ENCODE measurements around the gene CPNE8. TPM values are rescaled to one million over a fixed set of nuclear protein-coding genes. Genes with fewer than 3 reads are reported as not detected.

CPNE8 gene
- total and polyA plus RNA-seq, 2 of the 4 experiments (the other 2 are of a cell fraction), result not detected

DNA sequence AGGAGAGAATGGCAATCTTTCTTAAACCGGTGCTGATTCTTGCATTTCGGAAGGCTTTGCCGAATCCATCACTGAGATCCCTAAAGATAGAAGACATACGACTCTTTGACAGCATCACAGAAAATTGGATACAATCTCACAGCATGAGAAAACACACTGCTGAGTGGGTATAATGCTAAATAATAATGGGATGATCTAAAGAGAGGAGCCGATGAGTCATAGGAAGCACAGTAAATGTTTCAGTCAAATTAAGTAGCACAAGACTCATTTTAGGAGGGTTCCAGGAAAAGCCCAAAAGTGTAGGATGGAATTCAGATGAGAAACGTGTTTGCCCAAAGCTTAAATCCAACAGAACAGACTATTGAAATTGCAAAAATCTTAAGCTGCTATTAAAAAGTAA lies 81.7 kb downstream of the CPNE8 start:
- H3K18ac ChIP-seq (ENCODE audit: low read depth, low read length), result no peak overlapping the region
- no TSS peak for BruUV-seq (replicated peaks)
- H3K36me3 ChIP-seq (ENCODE audit: control insufficient read depth, insufficient read depth, low read length), result no peaks in the 10 kb centered on the region
- no peaks in the 10 kb centered on the region for H3K27me3 ChIP-seq (ENCODE audit: control insufficient read depth, insufficient read depth, low read length)
- no peak overlapping the region for H3K9ac ChIP-seq (ENCODE audit: low read depth, low read length)
- no CpG with 5 or more reads among the region's 6 CpGs for WGBS, 2 experiments (ENCODE audit: extremely low coverage in 2 of 2, insufficient read length in 1 of 2)
- no peak overlapping the region for H2BK120ac ChIP-seq (ENCODE audit: low read depth, low read length)
- dilution Hi-C loops (cut with HindIII; ENCODE audit: low sequenced_read_pairs, unreplicated experiment) (no loop called here), in situ Hi-C loops (cut with MboI; ENCODE audit: low sequenced_read_pairs) (no loop called here), intact Hi-C loops (cut with micrococcal nuclease) (no loop called here)
- H3K23ac ChIP-seq (ENCODE audit: low read depth, low read length), result no peak overlapping the region
- ChIA-PET POLR2A (ENCODE audit: unreplicated experiment) (no interaction called here), CTCF (no interaction called here)
- no peak for TF ChIP-seq RCOR1 (IDR thresholded peaks at IDR 0.05; ENCODE audit: insufficient replicate concordance, low read length)
- no peak for TF ChIP-seq MAZ (IDR thresholded peaks at IDR 0.05; ENCODE audit: borderline replicate concordance, low read depth, low read length)
- TF ChIP-seq BHLHE40 (IDR thresholded peaks at IDR 0.05; ENCODE audit: low read depth, low read length), result no peak
- TF ChIP-seq RFX5 (IDR thresholded peaks at IDR 0.05; ENCODE audit: low read depth, low read length), result no peak
- no peak for TF ChIP-seq CEBPB (IDR thresholded peaks at IDR 0.05; ENCODE audit: low read depth, low read length)
- no peak overlapping the region for H4K8ac ChIP-seq (ENCODE audit: low read depth in 2 of 2, low read length in 2 of 2)
- H2BK20ac ChIP-seq (ENCODE audit: low read depth, low read length), result no peak overlapping the region
- no peak overlapping the region for H2AK5ac ChIP-seq (ENCODE audit: low read depth, low read length)
- no peaks in the 10 kb centered on the region for H3K79me1 ChIP-seq (ENCODE audit: low read depth in 1 of 2, low read length in 2 of 2)
- no peak overlapping the region for H3K27ac ChIP-seq (ENCODE audit: insufficient read depth, low read length)
- H2BK15ac ChIP-seq (ENCODE audit: low read depth, low read length), result no peak overlapping the region
- no peak overlapping the region for H3K4me2 ChIP-seq (ENCODE audit: low read depth, low read length)
- H4K91ac ChIP-seq (ENCODE audit: insufficient read depth, low read depth, low read length), result no peak overlapping the region
- H3K4me1 ChIP-seq (ENCODE audit: control insufficient read depth, insufficient read depth, low read length), result no peaks in the 10 kb centered on the region
- no peak overlapping the region for H3K14ac ChIP-seq (replicated peaks; ENCODE audit: low read depth, low read length)
- no peak overlapping the region for H3K4me3 ChIP-seq (ENCODE audit: insufficient read depth, low read depth, low read length)
- no peak for DNase-seq
- no peak overlapping the region for H3K56ac ChIP-seq (ENCODE audit: extremely low read depth, insufficient read depth, low read length)
- H3K9me1 ChIP-seq (ENCODE audit: insufficient read depth, low read length), result no peaks in the 10 kb centered on the region
- H4K5ac ChIP-seq (ENCODE audit: low read depth, low read length), result no peak overlapping the region
- 0 out of 2 replicates have a peak, but pooled peaks cover 1% of the 10 kb centered on the region for H3K9me3 ChIP-seq (ENCODE audit: control insufficient read depth, insufficient read depth, low read length)
- H2AFZ ChIP-seq (replicated peaks; ENCODE audit: low read length, poor library complexity), result no peak overlapping the region
- no peak overlapping the region for H2AK9ac ChIP-seq (replicated peaks; ENCODE audit: low read depth, low read length, poor library complexity)
- no peak for ATAC-seq (ENCODE audit: low read depth)
- H2BK5ac ChIP-seq (ENCODE audit: low read depth, low read length, poor library complexity, severe bottlenecking), result no peak overlapping the region
- no peaks in the 10 kb centered on the region for H4K20me1 ChIP-seq (ENCODE audit: insufficient read depth, low read length)
- no peak overlapping the region for H3K4ac ChIP-seq (ENCODE audit: low read depth, low read length)
